H9 (cell line): Measurements from ENCODE around the gene AMY2B. TPM values are rescaled to one million over a fixed set of nuclear protein-coding genes. Genes with fewer than 3 reads are reported as not detected.

ENCODE experiments used
- DNase-seq: peaks from one replicate; pipeline ENCODE4 v3.0.0-alpha.2; 2017
- H2AFZ ChIP-seq: one replicate; pipeline ENCODE4 v1.6.1; 2013; ENCODE audit warnings: mild to moderate bottlenecking, low read length, control low read depth, moderate library complexity
- H2AK5ac ChIP-seq: 2 replicates; pipeline ENCODE4 v1.6.1; 2013; ENCODE audit warnings: low read length, control low read depth, mixed read lengths; ENCODE audit not compliant: insufficient read length
- H2BK120ac ChIP-seq: one replicate; pipeline ENCODE4 v1.6.1; 2013; ENCODE audit warnings: low read depth, mild to moderate bottlenecking, low read length, control low read depth, inconsistent platforms; ENCODE audit not compliant: poor library complexity, severe bottlenecking
- H2BK12ac ChIP-seq: 2 replicates; pipeline ENCODE4 v1.6.1; 2013; ENCODE audit warnings: low read length, control low read depth, mixed read lengths, low read depth; ENCODE audit not compliant: insufficient read length
- H2BK15ac ChIP-seq: 2 replicates; pipeline ENCODE4 v1.6.1; 2013; ENCODE audit warnings: low read depth, low read length, control low read depth
- H2BK20ac ChIP-seq: one replicate; pipeline ENCODE4 v1.6.1; 2013; ENCODE audit warnings: low read depth, mild to moderate bottlenecking, low read length, control low read depth, inconsistent platforms; ENCODE audit not compliant: poor library complexity, severe bottlenecking
- H2BK5ac ChIP-seq: 2 replicates; pipeline ENCODE4 v1.6.1; 2013; ENCODE audit warnings: low read length, control low read depth, mixed read lengths; ENCODE audit not compliant: insufficient read length
- H3K14ac ChIP-seq: 2 replicates; pipeline ENCODE4 v1.6.1; 2013; ENCODE audit warnings: low read length, control low read depth; ENCODE audit not compliant: insufficient read depth
- H3K18ac ChIP-seq: 2 replicates; pipeline ENCODE4 v1.6.1; 2013; ENCODE audit warnings: low read depth, mild to moderate bottlenecking, mixed read lengths, low read length, control low read depth; ENCODE audit not compliant: insufficient read length
- H3K23ac ChIP-seq: 2 replicates; pipeline ENCODE4 v1.6.1; 2013; ENCODE audit warnings: low read length, control low read depth, mixed read lengths, low read depth; ENCODE audit not compliant: insufficient read length
- H3K23me2 ChIP-seq: 2 replicates; pipeline ENCODE4 v1.6.1; 2013; ENCODE audit warnings: low read depth, mild to moderate bottlenecking, mixed read lengths, low read length, control low read depth; ENCODE audit not compliant: insufficient read length, poor library complexity, severe bottlenecking
- H3K27ac ChIP-seq: 2 replicates; pipeline ENCODE4 v1.5.1; 2013; ENCODE audit warnings: low read length, control low read depth, mixed read lengths, low read depth; ENCODE audit not compliant: insufficient read length
- H3K27me3 ChIP-seq: 2 replicates; pipeline ENCODE4 v1.6.1; 2013; ENCODE audit warnings: low read length, control low read depth, inconsistent platforms; ENCODE audit not compliant: insufficient read depth
- H3K4ac ChIP-seq: 2 replicates; pipeline ENCODE4 v1.6.1; 2013; ENCODE audit warnings: low read depth, mild to moderate bottlenecking, control low read depth, inconsistent platforms, low read length, moderate library complexity
- H3K4me1 ChIP-seq: 2 replicates; pipeline ENCODE4 v1.6.1; 2013; ENCODE audit warnings: low read length, control low read depth, inconsistent platforms; ENCODE audit not compliant: insufficient read depth
- H3K4me2 ChIP-seq: 2 replicates; pipeline ENCODE4 v1.6.1; 2013; ENCODE audit warnings: low read length, control low read depth, mixed read lengths; ENCODE audit not compliant: insufficient read length, insufficient read depth
- H3K56ac ChIP-seq: 2 replicates; pipeline ENCODE4 v1.6.1; 2013; ENCODE audit warnings: low read depth, mild to moderate bottlenecking, mixed read lengths, low read length, control low read depth; ENCODE audit not compliant: insufficient read length
- H3K79me1 ChIP-seq: 2 replicates; pipeline ENCODE4 v1.6.1; 2013; ENCODE audit warnings: low read depth, mild to moderate bottlenecking, moderate library complexity, low read length, control low read depth, inconsistent platforms; ENCODE audit not compliant: insufficient read depth, poor library complexity, severe bottlenecking
- H3K79me2 ChIP-seq: 2 replicates; pipeline ENCODE4 v1.6.1; 2013; ENCODE audit warnings: low read length, control low read depth, inconsistent platforms; ENCODE audit not compliant: insufficient read depth
- H3K9ac ChIP-seq: 2 replicates; pipeline ENCODE4 v1.6.1; 2013; ENCODE audit warnings: low read length, control low read depth, mixed read lengths; ENCODE audit not compliant: insufficient read length; ENCODE audit errors: extremely low read depth
- H3K9me3 ChIP-seq: one replicate; pipeline ENCODE4 v1.6.1; 2013; ENCODE audit warnings: low read depth, low read length, inconsistent platforms; ENCODE audit not compliant: control insufficient read depth
- H3T11ph ChIP-seq: one replicate; pipeline ENCODE4 v1.6.1; 2013; ENCODE audit warnings: mild to moderate bottlenecking, low read length, control low read depth, inconsistent platforms
- H4K20me1 ChIP-seq: one replicate; pipeline ENCODE4 v1.6.1; 2013; ENCODE audit not compliant: control insufficient read depth, insufficient read length, insufficient read depth
- H4K5ac ChIP-seq: 2 replicates; pipeline ENCODE4 v1.6.1; 2013; ENCODE audit warnings: low read depth, mild to moderate bottlenecking, mixed read lengths, low read length, control low read depth; ENCODE audit not compliant: insufficient read length
- H4K8ac ChIP-seq: replicated peaks from 2 replicates; pipeline ENCODE4 v1.6.1; 2013; ENCODE audit warnings: low read length, control low read depth, mixed read lengths, low read depth; ENCODE audit not compliant: insufficient read length
- H4K91ac ChIP-seq: 2 replicates; pipeline ENCODE4 v1.6.1; 2013; ENCODE audit warnings: low read depth, mild to moderate bottlenecking, moderate library complexity, mixed read lengths, low read length, control low read depth; ENCODE audit not compliant: insufficient read length
- H3K27ac Mint-ChIP-seq, 3 experiments: 2 replicates in 2 of 3; 3 replicates in 1 of 3; pipeline ENCODE4 v1.8.0; 2020 to 2021; ENCODE audit warnings: mixed read lengths in 3 of 3, mild to moderate bottlenecking in 1 of 3, moderate library complexity in 1 of 3
- H3K27me3 Mint-ChIP-seq: 2 replicates; pipeline ENCODE4 v1.8.0; 2021; ENCODE audit warnings: low read depth, mild to moderate bottlenecking, moderate library complexity, mixed read lengths
- H3K36me3 Mint-ChIP-seq, 3 experiments: 2 replicates in 2 of 3; 3 replicates in 1 of 3; pipeline ENCODE4 v1.8.0; 2020 to 2021; ENCODE audit warnings: low read depth in 3 of 3, mixed read lengths in 3 of 3; ENCODE audit not compliant: insufficient read depth in 1 of 3
- H3K4me1 Mint-ChIP-seq, 2 experiments: 2 replicates each; pipeline ENCODE4 v1.8.0; 2020; ENCODE audit warnings: mixed read lengths in 2 of 2
- H3K4me3 Mint-ChIP-seq, 2 experiments: 2 replicates in 1 of 2; 3 replicates in 1 of 2; pipeline ENCODE4 v1.8.0; 2020 to 2021; ENCODE audit warnings: mild to moderate bottlenecking in 2 of 2, mixed read lengths in 2 of 2, moderate library complexity in 1 of 2
- H3K9me3 Mint-ChIP-seq, 2 experiments: 2 replicates in 1 of 2; 3 replicates in 1 of 2; pipeline ENCODE4 v1.8.0; 2020; ENCODE audit warnings: mild to moderate bottlenecking in 2 of 2, mixed read lengths in 2 of 2, moderate library complexity in 1 of 2
- WGBS: extraction: QIAGEN DNeasy Blood & Tissue Kit; methylation state at CpG from one replicate; pipeline ENCODE4 v1.1.7; 2013; ENCODE audit warnings: missing lambda C conversion rate, low lambda C conversion rate, mixed read lengths; ENCODE audit not compliant: insufficient read length; ENCODE audit errors: extremely low coverage; 5-methylcytosine and 5-hydroxymethylcytosine counted together
- total RNA-seq: library from RNA; stranded (reverse); gene quantifications from 2 replicates; pipeline ENCODE4 v1.2.1, GENCODE V29; 2021
- TF ChIP-seq, protein P1 (sequence below): fragments of 200-600 bp; sonication (generic); conservative IDR thresholded peaks from 3 replicates; pipeline ENCODE4 v1.8.0; 2021; ENCODE audit warnings: antibody characterized with exemption, mild to moderate bottlenecking

The AMY2B gene
- total RNA-seq, 1 experiment from 2014 or later, result 0.90 TPM

- Histone ChIP-seq H3K4ac (no peak overlapping the region), H4K8ac (no peak overlapping the region), H3K56ac (no peak overlapping the region), H2AFZ (no peak overlapping the region), H3K4me2 (no peak overlapping the region), H3K23ac (no peak overlapping the region), H4K20me1 (no peaks in the 10 kb centered on the region), H3K9me3 (no peaks in the 10 kb centered on the region), H2BK20ac (no peak overlapping the region), H3K23me2 (no peaks in the 10 kb centered on the region), H3K4me1 (no peaks in the 10 kb centered on the region), H3K27me3 (no peaks in the 10 kb centered on the region), H2BK5ac (no peak overlapping the region), H2BK12ac (no peak overlapping the region), H4K91ac (no peak overlapping the region), H2BK15ac (no peak overlapping the region), H3T11ph (no peak overlapping the region), H3K14ac (no peak overlapping the region), H4K5ac (no peak overlapping the region), H2BK120ac (no peak overlapping the region), H3K79me1 (no peaks in the 10 kb centered on the region), H3K27ac (no peak overlapping the region), H3K9ac (no peak overlapping the region), H3K18ac (no peak overlapping the region), H3K79me2 (no peaks in the 10 kb centered on the region), H2AK5ac (no peak overlapping the region)
- Mint-ChIP-seq H3K4me3 (no peak overlapping the region), H3K4me1 (no peaks in the 10 kb centered on the region), H3K27me3 (no peaks in the 10 kb centered on the region), H3K36me3 (peaks cover 22 to 61% (median 56%) of the 10 kb centered on the region in 3 experiments; a peak in 5 of 7 replicates), H3K9me3 (no peaks in the 10 kb centered on the region), H3K27ac (no peak overlapping the region)
- no peak for DNase-seq
- no CpG with 5 or more reads among the region's 3 CpGs for WGBS
- TF ChIP-seq, protein P1, sequence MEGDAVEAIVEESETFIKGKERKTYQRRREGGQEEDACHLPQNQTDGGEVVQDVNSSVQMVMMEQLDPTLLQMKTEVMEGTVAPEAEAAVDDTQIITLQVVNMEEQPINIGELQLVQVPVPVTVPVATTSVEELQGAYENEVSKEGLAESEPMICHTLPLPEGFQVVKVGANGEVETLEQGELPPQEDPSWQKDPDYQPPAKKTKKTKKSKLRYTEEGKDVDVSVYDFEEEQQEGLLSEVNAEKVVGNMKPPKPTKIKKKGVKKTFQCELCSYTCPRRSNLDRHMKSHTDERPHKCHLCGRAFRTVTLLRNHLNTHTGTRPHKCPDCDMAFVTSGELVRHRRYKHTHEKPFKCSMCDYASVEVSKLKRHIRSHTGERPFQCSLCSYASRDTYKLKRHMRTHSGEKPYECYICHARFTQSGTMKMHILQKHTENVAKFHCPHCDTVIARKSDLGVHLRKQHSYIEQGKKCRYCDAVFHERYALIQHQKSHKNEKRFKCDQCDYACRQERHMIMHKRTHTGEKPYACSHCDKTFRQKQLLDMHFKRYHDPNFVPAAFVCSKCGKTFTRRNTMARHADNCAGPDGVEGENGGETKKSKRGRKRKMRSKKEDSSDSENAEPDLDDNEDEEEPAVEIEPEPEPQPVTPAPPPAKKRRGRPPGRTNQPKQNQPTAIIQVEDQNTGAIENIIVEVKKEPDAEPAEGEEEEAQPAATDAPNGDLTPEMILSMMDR, result no peak
Measured at GRCh38 chr1:103547840-103548239, 23.5 kb upstream of the AMY2B start.
